H54 (cell line): ENCODE data around the gene TMPRSS13.

Experiments used
- DNase-seq: peaks from one replicate; pipeline ENCODE4 v3.0.0; 2011; ENCODE audit warnings: low spot score, mixed read lengths; ENCODE audit not compliant: insufficient read length
- FAIRE-seq: peaks from 3 replicates; lab custom pipeline; 2011; peaks lifted over from hg19 to GRCh38; lab: Jason Lieb, UNC
- POLR2A ChIP-seq: IDR thresholded peaks from 2 replicates; pipeline ENCODE4 v1.6.1; 2011; ENCODE audit warnings: low read depth, mild to moderate bottlenecking, low read length

The TMPRSS13 gene

DNA sequence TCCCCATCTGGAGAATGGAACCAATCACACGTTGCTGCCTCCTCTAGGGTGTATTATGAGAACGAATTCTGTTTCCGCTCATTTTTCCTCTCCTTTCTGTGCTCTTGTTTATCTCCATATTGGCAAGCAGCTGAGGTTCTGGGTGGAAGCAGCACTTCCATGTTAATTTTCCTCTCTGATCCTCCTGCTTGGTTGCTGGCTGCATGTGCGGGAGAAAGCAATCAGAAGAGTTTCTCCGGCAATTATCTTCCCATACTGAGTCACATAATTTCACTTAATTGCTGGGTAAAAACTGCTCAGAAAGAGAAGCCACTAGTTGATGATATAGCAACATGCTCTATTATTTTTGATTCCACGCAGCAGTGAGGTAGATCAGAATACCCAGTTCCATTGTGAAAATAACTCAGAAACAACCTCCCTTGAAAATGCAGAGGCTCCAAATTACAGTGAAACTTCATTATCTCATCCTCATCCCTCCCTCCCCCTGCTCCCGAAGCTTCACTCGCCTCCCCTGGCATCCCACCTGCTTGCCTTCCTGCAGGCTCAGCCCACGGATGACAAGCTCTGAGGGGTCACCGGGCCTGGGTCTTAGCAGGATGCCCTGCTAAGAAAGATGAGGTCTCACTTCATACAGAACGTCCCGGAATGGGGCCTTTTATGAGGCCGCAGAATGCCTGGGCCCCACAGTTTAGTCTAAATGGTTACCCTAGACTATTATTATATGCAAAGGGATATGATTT is 73.1 kb downstream of the TMPRSS13 start:
- FAIRE-seq (no peak), DNase-seq (no peak)
- no peak for TF ChIP-seq POLR2A

GRCh38 chr11:117855186-117855845 is 73.9 kb downstream of the TMPRSS13 start:
- FAIRE-seq = no peak
- TF ChIP-seq POLR2A = no peak

GRCh38 chr11:117852309-117852708 is 76.9 kb downstream of the TMPRSS13 start:
- DNase-seq = no peak
- no peak for TF ChIP-seq POLR2A
- FAIRE-seq = no peak

More at GRCh38 chr11:117855186-117855845, 73.9 kb downstream of the TMPRSS13 start:
- no peak for DNase-seq

GRCh38 chr11:117851852-117852251 is 77.3 kb downstream of the TMPRSS13 start:
- DNase-seq (no peak), FAIRE-seq (no peak)
- TF ChIP-seq POLR2A = no peak

- TF ChIP-seq POLR2A = no peak
- DNase-seq (no peak), FAIRE-seq (no peak)
Observed at GRCh38 chr11:117851106-117851505, 78.1 kb downstream of the TMPRSS13 start.
